ENCODE results near the gene ALMS1.

GRCh38 chr2:73374269-73374668, 11.4 kb upstream of the ALMS1 start:
- TF ChIP-seq YY1 (IDR thresholded peaks at IDR 0.05; ENCODE audit: low read depth, low read length) = no peak
- TF ChIP-seq CTCF (IDR thresholded peaks at IDR 0.05; ENCODE audit: control extremely low read depth in 1 of 3, insufficient read depth in 1 of 3, low read depth in 1 of 3, low read length in 3 of 3) = no peak
- TF ChIP-seq POLR2A (IDR thresholded peaks at IDR 0.05; ENCODE audit: control extremely low read depth in 1 of 2, low read depth in 2 of 2, low read length in 2 of 2) = no peak
- no peak for TF ChIP-seq POLR2AphosphoS5 (IDR thresholded peaks at IDR 0.05; ENCODE audit: low read depth, low read length)
- no peak for TF ChIP-seq USF2 (IDR thresholded peaks at IDR 0.05; ENCODE audit: low read length)
